Fibroblast of villous mesenchyme (primary cell): ENCODE data around the gene INSYN2A. TPM values are rescaled to one million over a fixed set of nuclear protein-coding genes. Genes with fewer than 3 reads are reported as not detected.

Experiments used
- DNase-seq: peaks from one replicate; pipeline ENCODE4 v3.0.0-alpha.2; 2010; ENCODE audit warnings: low read depth
- H3K4me3 ChIP-seq: 2 replicates; pipeline ENCODE4 v1.5.1; 2011; ENCODE audit warnings: low read depth, mild to moderate bottlenecking, low read length
- CTCF ChIP-seq: IDR thresholded peaks from 2 replicates; pipeline ENCODE4 v1.5.1; 2012; ENCODE audit warnings: low read depth, mild to moderate bottlenecking, low read length; ENCODE audit not compliant: insufficient read depth
- total RNA-seq: library from RNA; depleted of rRNA; stranded (reverse); fragments of >200 nt; gene quantifications from 2 replicates; pipeline ENCODE4 v1.2.3, GENCODE V29; 2012

INSYN2A gene
- total RNA-seq, 1 donor: under 0.01 TPM

- H3K4me3 ChIP-seq: no peak overlapping the region
- TF ChIP-seq CTCF: no peak
- DNase-seq: no peak
These were observed 6.0 kb downstream of the INSYN2A start for GRCh38 chr10:127190427-127190826.

GRCh38 chr10:127189226-127189625 is 7.2 kb downstream of the INSYN2A start:
- TF ChIP-seq CTCF: no peak
- DNase-seq: no peak

GRCh38 chr10:127186813-127187212 is 9.6 kb downstream of the INSYN2A start:
- DNase-seq: no peak
- no peak for TF ChIP-seq CTCF
- no peak overlapping the region for H3K4me3 ChIP-seq

More at GRCh38 chr10:127189226-127189625, 7.2 kb downstream of the INSYN2A start:
- H3K4me3 ChIP-seq: no peak overlapping the region

GRCh38 chr10:127184582-127184981 is 11.8 kb downstream of the INSYN2A start:
- no peak overlapping the region for H3K4me3 ChIP-seq
- no peak for TF ChIP-seq CTCF
- DNase-seq: no peak

- DNase-seq: no peak
- H3K4me3 ChIP-seq: no peak overlapping the region
- TF ChIP-seq CTCF: no peak
These were observed 14.2 kb downstream of the INSYN2A start for GRCh38 chr10:127182161-127182560.

- no peak overlapping the region for H3K4me3 ChIP-seq
- no peak for TF ChIP-seq CTCF
These were observed 16.7 kb downstream of the INSYN2A start for GRCh38 chr10:127179612-127180250.

GRCh38 chr10:127176649-127177048 is 19.7 kb downstream of the INSYN2A start:
- TF ChIP-seq CTCF: no peak
- H3K4me3 ChIP-seq: no peak overlapping the region
- DNase-seq: no peak

More at GRCh38 chr10:127179612-127180250, 16.7 kb downstream of the INSYN2A start:
- DNase-seq: no peak
